GM18909 (cell line): ENCODE results near the gene SPRED3.
"Not testable (repeated sequence)": the region's sequence is repeated elsewhere in the genome, so short reads cannot be mapped to it uniquely, and the experiment has no call there.

ENCODE experiments used
- ATAC-seq: cut with Tn5 transposase; IDR thresholded peaks from one replicate; pipeline ENCODE4 v1.9.1; 2021; ENCODE audit warnings: mild to moderate bottlenecking; ENCODE audit not compliant: unreplicated experiment, poor library complexity

The SPRED3 gene

DNA sequence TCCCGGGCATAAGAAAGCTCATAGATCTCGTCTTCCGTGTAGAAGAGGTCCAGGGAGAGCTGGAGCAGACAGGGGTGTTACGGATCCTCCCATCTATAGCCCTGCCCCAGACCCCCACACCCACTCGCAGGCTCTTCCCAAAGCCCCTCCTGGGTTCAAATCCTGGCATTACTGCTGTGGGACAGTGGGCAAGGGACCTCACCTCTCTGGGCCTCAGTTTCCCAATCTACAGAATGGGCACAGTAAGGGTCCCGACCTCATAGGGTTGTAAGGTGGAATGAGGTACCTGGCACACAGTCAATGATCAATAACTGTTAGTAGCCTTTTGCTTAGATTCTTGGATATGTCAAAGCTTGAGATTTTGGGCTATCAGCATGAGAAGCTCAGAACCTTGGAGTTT is 24.9 kb downstream of the SPRED3 start:
- no peak for ATAC-seq

DNA sequence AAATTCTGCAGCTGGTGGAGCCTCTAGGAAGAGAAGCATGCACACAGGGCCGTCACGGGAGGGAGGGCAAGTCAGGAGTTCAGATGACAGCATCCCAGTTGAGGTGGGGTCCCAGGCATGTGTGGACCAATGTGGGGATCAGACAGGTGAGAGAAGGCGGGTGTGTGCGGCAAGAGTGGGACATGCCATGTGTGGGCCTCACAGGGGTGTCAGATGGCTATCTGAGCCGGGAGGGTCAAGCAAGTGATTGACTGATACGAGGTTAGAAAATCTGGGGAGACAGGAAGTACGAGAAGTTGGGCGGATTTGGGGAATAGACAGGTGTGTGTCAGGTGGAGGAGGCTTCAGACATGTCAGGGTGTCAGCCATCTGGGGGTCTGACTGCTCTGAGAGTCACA is 28.6 kb downstream of the SPRED3 start:
- no peak for ATAC-seq

DNA sequence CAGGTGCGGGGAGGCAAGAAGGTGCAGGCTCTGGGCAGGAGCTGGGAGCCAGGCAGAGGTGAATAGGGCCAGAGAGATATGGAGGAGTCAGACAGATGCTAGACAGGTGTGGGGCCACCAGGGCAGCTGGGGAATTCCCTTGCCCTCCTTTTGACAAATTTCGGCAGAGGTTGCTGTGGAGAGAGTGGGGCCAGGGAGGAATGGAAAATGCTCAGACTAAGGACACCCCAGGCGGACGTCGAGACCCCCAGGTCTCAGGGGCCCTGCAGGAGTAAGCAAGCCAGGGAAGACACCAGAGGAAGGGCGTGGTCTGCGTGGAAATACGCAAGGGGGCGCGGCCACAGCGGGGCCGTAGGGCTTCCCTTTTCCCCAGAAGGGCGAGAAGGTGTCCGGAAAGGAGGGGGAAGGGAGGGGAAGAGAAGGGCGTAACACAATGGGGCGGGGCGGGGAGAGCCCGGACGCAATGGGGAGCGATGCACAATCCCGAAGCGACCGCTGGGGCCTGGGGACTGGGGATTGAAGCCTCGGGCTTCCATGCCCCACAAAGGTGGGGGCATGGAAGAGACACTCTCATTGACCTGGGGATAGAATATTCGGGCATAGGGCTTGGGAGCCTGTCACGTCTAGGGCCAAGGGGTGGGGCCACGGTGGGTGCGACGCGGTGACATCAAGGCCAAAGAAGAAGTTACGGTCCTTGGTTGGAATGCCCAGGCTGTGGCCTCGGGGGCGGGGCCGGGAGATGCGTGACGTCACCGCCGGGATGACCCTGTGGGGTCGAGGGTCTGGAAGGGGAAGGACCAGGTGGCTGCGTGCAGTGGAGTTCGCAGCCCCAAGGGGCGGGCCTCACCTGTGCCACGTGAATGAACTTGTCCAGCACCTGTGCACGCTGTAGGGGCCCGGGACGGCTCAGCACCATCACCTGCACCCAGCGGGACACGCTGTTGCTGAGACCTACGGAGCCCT is 29.3 kb downstream of the SPRED3 start:
- ATAC-seq = no peak

DNA sequence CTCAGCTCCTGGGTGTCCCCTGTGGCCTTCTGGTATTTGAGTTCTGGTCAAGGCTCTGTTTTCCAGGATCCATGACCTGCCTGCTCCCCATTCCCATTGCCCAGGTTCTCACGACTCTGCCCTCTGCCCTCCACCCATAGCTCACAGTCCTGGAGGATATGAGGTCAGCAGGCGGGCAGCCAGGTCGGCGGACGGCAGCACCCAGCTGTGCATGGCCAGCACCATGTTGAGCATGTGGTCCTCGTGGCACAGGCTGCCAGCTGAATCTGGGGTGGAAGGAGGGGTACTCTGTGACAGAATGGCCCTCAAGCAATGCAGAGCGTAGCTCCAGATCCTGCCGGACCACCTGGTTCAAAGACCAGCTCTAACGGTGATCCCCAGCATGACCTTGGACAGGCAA is 32.4 kb downstream of the SPRED3 start:
- ATAC-seq = no peak

DNA sequence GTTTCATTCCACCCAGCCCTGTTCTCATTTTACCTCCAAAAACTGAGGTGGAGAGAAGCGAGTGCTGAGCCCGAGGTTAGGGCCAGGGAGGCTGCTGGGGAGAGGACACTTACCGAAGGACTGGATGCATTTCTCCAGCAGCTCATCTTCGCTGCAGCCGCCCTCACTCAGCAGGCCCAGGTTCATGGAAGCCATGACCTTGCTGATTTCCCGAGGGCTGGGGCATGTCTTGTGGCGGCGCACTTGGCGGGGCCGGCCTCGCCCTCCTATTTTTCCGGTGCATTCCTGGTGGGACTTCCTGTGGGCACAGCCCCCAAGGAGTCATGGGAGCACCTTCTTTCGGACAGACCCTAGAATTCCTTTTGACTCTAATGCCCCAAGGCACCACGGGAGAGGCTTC is 33.4 kb downstream of the SPRED3 start:
- ATAC-seq = no peak

DNA sequence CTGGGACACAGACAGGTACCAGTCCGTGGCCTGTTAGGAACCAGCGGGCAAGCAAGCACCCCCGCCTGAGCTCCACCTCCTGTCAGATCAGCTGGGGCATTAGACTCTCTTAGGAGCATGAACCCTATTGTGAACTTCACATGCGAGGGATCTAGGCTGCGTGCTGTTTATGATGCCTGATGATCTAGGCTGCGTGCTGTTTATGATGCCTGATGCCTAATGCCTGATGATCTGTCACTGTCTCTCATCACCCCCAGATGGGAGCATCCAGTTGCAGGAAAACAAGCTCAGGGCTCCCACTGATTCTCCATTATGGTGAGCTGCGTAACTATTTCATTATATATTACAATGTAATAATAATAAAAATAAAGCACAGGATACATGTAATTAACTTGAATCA is 33.9 kb downstream of the SPRED3 start:
- no peak for ATAC-seq

DNA sequence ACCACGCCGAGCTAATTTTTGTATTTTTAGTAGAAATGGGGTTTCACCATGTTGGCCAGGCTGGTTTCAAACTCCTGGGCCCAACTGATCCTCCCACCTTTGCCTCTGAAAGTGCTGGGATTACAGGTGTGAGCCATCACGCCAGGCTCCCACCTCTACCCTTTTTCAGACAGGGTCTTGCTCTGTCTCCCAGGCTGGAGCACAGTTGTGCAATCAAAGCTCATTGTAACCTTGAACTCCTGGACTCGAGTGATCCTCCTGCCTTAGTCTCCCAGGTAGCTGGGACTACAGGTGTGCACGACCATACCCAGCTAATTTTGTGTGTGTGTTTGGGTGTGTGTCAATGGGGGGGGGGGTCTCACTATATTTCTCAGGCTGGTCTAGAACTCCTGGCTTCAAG is 35.8 kb downstream of the SPRED3 start:
- no peak for ATAC-seq

DNA sequence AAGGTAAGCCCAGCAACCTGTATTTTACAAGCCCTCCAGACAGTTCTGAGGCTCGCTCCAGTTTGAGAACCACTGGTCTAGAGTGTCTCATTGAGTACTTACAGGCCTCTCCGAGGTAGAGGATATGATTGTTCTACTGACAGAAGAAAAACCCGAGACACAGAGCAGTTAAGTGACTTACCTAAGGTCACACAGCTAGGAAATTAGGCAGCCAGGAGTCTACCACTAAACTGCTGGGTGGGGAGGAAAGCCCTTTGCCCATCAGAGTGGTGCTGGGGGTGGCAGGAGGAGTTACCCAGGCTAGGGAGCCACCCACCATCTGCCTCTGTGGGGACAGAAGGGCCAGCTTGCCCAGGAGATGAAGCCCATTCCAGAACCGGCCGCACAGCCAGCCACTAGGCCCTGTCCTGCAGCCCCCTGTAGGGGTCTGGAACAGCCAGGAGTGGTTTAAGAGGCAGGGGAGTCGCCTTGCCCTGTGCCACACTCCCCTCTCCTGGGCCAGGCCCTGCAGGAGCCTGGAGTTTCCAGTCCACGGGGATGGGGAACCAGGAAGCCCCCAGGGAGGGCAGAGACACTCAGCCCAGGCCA is 36.8 kb downstream of the SPRED3 start:
- no peak for ATAC-seq

DNA sequence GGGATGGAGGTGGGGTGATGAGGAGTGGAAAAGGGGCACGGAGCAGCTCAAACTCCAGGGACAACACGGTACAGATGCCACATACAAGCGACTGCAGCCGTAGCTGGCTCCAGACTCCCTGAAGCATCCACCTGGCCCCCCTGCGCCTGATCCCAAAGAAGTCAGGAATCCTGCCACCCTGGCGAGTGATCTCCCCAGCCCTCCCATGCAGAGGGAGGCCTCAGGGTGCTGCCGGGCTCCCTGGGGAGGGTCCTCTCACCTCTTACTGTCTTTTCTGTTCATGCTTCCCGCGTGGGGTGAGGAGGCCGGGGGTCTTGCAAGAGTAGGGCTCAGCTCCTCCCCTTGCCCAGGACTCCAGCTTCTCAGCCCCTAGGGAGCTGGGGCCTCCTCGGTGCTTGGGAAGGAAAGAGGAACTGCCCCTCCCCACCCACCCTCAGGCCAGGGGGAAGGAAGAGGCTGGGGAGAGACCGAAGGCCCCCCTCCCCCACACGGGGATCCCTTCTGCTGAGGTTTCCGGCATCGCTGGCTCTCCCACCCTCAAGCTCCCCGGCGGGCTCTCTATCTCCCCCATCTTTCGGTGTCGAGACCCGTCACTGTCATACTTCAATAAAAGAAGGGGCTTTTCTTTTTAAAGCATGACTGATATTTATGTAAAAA is 37.4 kb downstream of the SPRED3 start, which contains the start of gene RASGRP4:
Gene RASGRP4, minus strand, starts transcription at position 410 of the 657 bp plus-strand sequence. Its CDS starts 128 bp downstream, at position 282.
- ATAC-seq = no peak

DNA sequence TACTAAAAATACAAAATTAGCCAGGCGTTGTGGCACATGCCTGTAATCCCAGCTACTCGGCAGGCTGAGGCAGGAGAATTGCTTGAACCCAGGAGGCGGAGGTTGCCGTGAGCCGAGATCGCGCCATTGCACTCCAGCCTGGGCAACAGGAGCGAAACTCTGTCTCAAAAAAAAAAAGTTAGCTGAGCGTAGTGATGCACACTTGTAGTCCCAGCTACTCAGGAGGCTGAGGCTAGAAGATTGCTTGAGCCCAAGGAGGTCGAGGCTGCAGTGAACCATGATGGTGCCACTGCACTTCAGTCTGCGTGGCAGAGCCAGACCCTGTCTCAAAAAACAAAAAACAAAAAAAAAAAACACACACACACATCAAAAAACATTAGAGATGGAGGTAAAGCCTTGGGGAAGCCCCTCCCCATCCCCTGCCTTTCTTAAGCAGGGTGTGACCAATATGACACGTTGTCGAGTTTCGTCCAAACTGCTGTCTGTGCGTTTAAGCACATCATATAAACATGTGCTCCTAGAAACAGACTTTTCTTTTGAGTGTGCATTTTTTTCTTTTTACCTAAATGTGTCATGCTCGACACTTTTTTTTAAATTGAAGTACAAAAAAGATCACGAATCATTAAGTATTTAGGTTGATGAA is 38.7 kb downstream of the SPRED3 start:
- ATAC-seq = not testable (repeated sequence)

DNA sequence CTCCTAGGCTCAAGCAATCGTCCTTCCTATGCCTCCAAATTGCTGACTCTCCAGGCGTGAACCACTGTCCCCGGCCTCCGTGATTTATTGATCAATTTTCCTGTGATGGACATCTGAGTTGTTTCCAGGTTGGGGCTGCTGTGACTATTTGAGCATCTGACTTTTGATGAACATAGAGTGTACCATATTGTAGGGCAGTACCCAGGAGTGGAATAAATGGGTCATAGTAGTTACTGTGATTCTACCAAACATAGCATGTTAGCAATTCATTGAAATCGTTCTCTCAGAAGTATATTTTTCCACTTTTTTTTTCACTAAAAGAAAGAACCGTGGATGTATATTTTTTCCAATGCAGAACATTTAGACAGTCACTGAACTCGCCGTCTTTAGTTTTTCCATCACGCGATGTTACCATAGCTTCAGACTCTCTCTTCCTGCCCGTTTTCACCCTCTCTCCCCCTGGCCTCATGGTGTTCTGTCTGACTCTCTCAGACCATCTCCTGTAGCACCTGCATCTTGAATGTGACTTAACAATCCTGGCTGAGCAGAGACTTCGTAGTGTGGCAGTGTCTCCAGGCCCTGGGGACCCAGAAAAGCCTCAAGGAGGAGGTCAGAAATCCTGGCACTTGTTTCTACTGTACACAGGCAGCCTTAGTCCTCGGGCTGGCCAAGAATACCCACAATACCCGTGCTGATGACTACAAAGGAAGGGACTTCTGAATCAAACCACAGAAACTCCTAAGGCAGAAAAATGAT is 40.7 kb downstream of the SPRED3 start:
- ATAC-seq = no peak

DNA sequence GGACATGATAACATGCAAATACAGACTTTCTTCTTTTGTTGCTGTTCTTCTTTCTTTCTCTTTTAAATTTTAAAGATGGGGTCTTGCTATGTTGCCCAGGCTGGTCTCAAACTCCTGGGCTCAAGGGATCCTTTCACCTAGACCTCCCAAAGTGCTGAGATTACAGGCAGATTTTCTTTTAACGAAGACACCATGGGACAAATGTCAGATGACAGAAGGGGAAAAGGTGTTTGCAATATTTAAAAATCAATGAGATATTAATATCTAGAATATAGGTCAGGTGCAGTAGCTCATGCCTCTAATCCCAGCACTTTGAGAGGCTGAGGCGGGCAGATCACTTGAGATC is 41.3 kb downstream of the SPRED3 start:
- ATAC-seq = no peak

DNA sequence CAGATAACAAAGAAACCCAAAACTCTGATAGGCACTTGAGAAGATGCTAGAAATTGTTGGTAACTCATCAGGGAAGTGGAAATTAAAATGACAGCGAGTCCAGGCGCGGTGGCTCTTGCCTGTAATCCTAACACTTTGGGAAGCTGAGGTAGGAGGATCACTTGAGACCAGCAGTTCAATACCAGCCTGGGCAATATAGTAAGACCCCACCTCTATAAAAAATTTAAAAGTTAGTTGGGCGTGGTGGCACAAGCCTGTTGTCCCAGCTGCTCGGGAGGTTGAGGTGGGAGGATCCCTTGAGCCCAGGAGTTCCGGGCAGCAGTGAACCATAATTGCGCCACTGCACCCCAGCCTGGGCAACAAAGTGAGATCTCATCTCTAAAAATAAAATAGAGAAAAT is 42.4 kb downstream of the SPRED3 start:
- ATAC-seq = no peak

DNA sequence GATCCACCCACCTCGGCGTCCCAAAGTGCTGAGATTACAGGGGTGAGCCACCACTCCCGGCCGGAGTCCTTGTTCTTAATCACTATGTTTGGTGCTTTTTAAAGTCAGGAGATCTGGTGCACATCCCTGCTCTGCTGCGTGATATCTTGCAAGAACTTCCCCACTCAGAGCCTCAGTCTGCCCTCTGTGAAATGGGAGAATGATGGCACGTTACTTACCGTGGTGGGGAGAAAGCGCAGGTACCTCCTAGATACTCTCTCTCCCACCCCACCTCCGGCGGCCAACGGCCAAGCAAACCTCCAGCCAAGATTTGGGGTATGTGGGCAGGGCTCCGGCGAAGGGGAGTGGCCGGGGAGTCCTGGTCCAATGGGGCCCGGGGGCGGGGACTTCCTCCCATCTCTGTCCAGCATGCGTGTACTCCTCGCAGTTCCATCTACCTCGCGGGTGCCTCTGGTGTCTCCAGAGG is 44.8 kb downstream of the SPRED3 start, which contains the start of gene RYR1:
Gene RYR1, plus strand, starts transcription at position 424 of the 466 bp plus-strand sequence. CDS start 139 bp downstream, outside the sequence.
- ATAC-seq = no peak

DNA sequence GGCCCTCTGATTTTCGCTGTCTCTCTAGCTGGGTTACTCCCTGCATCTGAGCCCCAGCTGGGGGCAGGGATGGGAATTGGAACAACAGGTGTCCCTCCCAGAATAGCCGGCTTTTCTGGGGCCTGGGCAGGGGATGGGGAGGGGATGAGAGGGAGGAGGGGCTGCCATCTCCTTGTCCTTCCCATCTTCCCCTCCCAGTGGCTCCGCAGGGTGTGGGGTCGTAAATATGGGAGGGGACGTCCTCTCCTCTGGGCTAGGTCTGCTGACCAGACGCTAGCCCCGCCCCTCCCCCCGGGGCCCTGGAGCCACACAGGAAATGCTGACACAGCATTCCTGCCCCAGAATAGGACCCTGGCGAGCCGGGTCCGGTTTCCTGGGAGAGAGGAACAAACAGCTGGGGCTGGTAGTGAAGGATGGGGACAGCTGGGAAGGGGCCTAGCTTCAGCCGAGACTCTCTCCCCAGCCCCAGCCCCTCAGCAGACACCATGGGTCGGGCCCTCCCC is 46.1 kb downstream of the SPRED3 start:
- ATAC-seq = no peak

DNA sequence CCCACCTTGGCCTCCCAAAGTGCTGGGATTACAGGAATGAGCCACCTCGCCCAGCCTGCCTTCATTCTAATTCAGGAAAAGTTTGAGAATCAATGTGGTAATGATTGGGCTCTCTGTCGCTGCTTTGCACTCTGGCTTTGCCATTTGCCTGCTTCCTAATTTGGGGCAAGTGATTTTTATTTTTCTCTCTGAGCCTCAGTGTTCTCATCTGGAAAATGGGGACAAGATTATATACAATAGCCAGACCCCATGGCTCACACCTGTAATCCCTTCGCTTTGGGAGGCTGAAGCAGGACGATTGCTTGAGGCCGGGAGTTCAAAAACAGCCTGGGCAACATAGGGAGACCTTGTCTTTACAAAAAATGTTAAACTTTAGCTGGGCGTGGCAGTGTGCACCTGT is 48.8 kb downstream of the SPRED3 start:
- no peak for ATAC-seq

DNA sequence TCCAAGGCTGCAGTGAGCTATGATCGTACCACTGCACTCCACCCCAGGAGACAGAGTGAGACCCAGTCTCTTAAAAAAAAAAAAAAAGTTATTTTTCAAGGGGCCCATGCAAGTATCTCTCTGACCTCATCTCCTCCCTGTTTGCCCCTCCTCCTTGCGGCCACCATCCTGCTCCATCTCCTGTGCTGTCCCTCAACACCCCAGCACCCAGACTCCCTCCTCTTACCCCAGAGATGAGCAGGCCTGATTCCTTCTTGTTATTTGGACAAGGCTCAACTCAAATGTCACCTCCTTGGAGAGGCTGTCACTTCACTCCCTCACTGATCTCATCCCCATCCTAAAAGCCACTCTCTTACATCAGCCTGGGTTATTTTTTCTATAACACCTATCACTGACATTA is 49.4 kb downstream of the SPRED3 start:
- no peak for ATAC-seq

DNA sequence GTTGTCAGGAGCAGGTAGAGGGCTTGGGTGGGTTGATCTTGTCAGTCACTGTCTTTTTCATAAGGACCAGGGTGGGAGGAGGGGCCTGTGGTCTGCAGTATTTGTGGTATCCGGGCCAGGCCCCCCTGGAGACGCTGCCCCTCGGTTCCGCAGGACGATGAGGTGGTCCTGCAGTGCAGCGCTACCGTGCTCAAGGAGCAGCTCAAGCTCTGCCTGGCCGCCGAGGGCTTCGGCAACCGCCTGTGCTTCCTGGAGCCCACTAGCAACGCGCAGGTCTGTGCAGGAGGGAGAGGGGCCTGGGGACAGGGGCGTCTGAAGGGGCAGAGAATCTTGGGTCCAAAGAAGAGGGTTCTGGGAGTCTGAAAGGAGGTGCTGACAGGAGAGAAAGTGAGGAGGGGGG is 52.1 kb downstream of the SPRED3 start:
- no peak for ATAC-seq

DNA sequence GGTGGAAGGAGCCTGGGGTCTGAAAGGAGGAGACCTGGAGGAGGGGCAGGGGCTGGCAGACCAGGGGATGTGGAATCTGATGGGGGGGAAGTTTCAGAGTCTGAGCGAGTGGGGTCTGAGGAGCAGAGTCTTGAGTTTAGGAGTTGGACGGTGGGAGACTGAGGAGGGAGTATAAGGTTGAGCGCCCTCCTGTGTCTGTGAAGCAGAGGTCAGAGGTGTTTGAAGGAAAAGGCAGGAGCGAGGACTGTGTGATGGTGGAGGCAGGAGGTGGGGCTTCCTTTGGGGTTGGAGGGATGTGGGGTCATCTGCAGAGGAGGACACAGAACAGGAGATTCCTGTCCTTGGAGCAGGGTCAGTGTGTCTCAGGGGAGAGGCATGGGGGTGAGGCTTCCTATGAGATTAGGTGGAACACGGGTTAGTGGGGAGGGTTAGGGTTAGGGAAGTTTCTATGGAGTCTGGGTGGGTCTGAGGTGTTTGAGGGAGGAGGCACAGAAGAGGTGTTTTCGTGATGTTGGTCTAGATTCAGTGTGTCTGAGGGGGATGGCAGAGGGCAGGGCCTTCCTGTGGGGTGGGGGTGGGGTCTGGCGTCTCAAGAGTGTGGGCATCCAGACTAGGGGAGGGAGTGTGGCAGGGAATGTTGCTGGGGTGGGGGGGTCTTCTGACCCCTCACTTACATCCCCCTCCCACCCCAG is 53.3 kb downstream of the SPRED3 start:
- ATAC-seq = no peak
